CD4-positive, alpha-beta memory T cell (primary cell): ENCODE results near the gene MBOAT2. TPM values are rescaled to one million over a fixed set of nuclear protein-coding genes. Genes with fewer than 3 reads are reported as not detected.
A peak's percentile ranks its signal among the peaks of the same experiment; 100 is the strongest.

ENCODE experiments used
- CTCF ChIA-PET: fragments of 350-600 bp; sonication (Branson Sonifier 250); formaldehyde crosslinking; loops from one replicate; lab custom pipeline; 2021; ENCODE audit warnings: inconsistent platforms; ENCODE audit not compliant: partially characterized antibody; lab: Charles Lee
- POLR2A ChIA-PET: fragments of 350-600 bp; sonication (Branson Sonifier 250); formaldehyde crosslinking; loops from one replicate; lab custom pipeline; 2021; ENCODE audit not compliant: partially characterized antibody; lab: Charles Lee
- DNase-seq, 5 donors: peaks; one replicate each; pipeline versions ENCODE4 v3.0.0 to v3.0.0-alpha.2; 2020 to 2022; ENCODE audit warnings: mixed read lengths in 1 of 5
- H3K27ac ChIP-seq: one replicate; pipeline ENCODE4 v1.7.0; 2013; ENCODE audit warnings: low read depth, low read length
- H3K27me3 ChIP-seq: 2 replicates; pipeline ENCODE4 v1.7.0; 2013; ENCODE audit warnings: mild to moderate bottlenecking, low read length, moderate library complexity; ENCODE audit not compliant: insufficient read depth
- H3K36me3 ChIP-seq: 2 replicates; pipeline ENCODE4 v1.7.0; 2013; ENCODE audit warnings: mild to moderate bottlenecking, low read length, moderate library complexity; ENCODE audit not compliant: insufficient read depth
- H3K4me1 ChIP-seq: 2 replicates; pipeline ENCODE4 v1.7.0; 2013; ENCODE audit warnings: mild to moderate bottlenecking, low read length, moderate library complexity; ENCODE audit not compliant: insufficient read depth
- H3K4me3 ChIP-seq, 2 donors: one replicate each; pipeline ENCODE4 v1.7.0; 2013; ENCODE audit warnings: low read length in 2 of 2, mild to moderate bottlenecking in 1 of 2
- H3K9me3 ChIP-seq, 2 donors: one replicate each; pipeline ENCODE4 v1.7.0; 2013; ENCODE audit warnings: low read length in 2 of 2, control low read depth in 1 of 2; ENCODE audit not compliant: control insufficient read depth in 1 of 2
- H3K27ac Mint-ChIP-seq, 7 donors: one replicate each; pipeline ENCODE4 v1.8.0; 2020 to 2021; ENCODE audit warnings: mixed read lengths in 7 of 7, mild to moderate bottlenecking in 6 of 7, inconsistent platforms in 3 of 7, moderate library complexity in 3 of 7
- H3K27me3 Mint-ChIP-seq, 2 donors: one replicate each; pipeline ENCODE4 v1.8.0; 2020 to 2021; ENCODE audit warnings: mixed read lengths in 2 of 2
- H3K36me3 Mint-ChIP-seq, 2 donors: one replicate each; pipeline ENCODE4 v1.8.0; 2020 to 2021; ENCODE audit warnings: mixed read lengths in 2 of 2, inconsistent platforms in 1 of 2, mild to moderate bottlenecking in 1 of 2
- H3K4me1 Mint-ChIP-seq, 4 donors: one replicate each; pipeline ENCODE4 v1.8.0; 2020 to 2021; ENCODE audit warnings: mixed read lengths in 4 of 4, mild to moderate bottlenecking in 1 of 4
- H3K4me3 Mint-ChIP-seq, 8 donors: one replicate each; pipeline ENCODE4 v1.8.0; 2020 to 2021; ENCODE audit warnings: mixed read lengths in 8 of 8, mild to moderate bottlenecking in 7 of 8, moderate library complexity in 6 of 8, inconsistent platforms in 3 of 8
- H3K9me3 Mint-ChIP-seq, 8 donors: one replicate each; pipeline ENCODE4 v1.8.0; 2020 to 2021; ENCODE audit warnings: mixed read lengths in 8 of 8, mild to moderate bottlenecking in 5 of 8, inconsistent platforms in 3 of 8, moderate library complexity in 1 of 8
- intact Hi-C: fragments of 100-400 bp; cut with micrococcal nuclease; formaldehyde crosslinking; loops from one replicate; pipeline ENCODE4 v1.15.1; 2023
- polyA plus RNA-seq, 2 donors: library from polyadenylated mRNA; unstranded; fragments of 300-500 nt; fragmentation: Illumina TruSeq; gene quantifications; one replicate each; pipeline ENCODE4 v1.2.3, GENCODE V29; 2021
- total RNA-seq, 2 experiments: library from RNA; stranded (reverse); gene quantifications; one replicate each; pipeline ENCODE4 v1.2.3, GENCODE V29; 2021

Gene MBOAT2
- total and polyA plus RNA-seq, 4 experiments from 2014 or later: 0.20 to 2.0 (median 1.7) TPM

- peaks cover 0 to 8% of the 10 kb centered on the region in 2 donors for H3K27me3 Mint-ChIP-seq
- intact Hi-C loops: no loop called here
- Histone ChIP-seq H3K27ac (no peak overlapping the region), H3K4me1 (no peaks in the 10 kb centered on the region), H3K9me3 (no peaks in the 10 kb centered on the region), H3K36me3 (no peaks in the 10 kb centered on the region), H3K27me3 (no peaks in the 10 kb centered on the region), H3K4me3 (no peak overlapping the region)
- H3K27ac Mint-ChIP-seq: no peak overlapping the region
- H3K36me3 Mint-ChIP-seq: no peaks in the 10 kb centered on the region
- no peak for DNase-seq
- H3K4me3 Mint-ChIP-seq: no peak overlapping the region
- ChIA-PET CTCF (no interaction called here), POLR2A (no interaction called here)
- H3K4me1 Mint-ChIP-seq: no peaks in the 10 kb centered on the region
- no peaks in the 10 kb centered on the region for H3K9me3 Mint-ChIP-seq
Measured at GRCh38 chr2:8993902-8994278, 9.6 kb downstream of the MBOAT2 start.

GRCh38 chr2:8993196-8993901 is 10.1 kb downstream of the MBOAT2 start:
- Mint-ChIP-seq H3K27ac (no peak overlapping the region), H3K4me1 (no peaks in the 10 kb centered on the region), H3K4me3 (no peak overlapping the region), H3K27me3 (peaks cover 0 to 8% of the 10 kb centered on the region in 2 donors), H3K36me3 (no peaks in the 10 kb centered on the region), H3K9me3 (no peaks in the 10 kb centered on the region)
- Histone ChIP-seq H3K4me1 (no peaks in the 10 kb centered on the region), H3K27me3 (no peaks in the 10 kb centered on the region), H3K4me3 (no peak overlapping the region), H3K9me3 (no peaks in the 10 kb centered on the region), H3K27ac (no peak overlapping the region), H3K36me3 (no peaks in the 10 kb centered on the region)
- CTCF ChIA-PET: no interaction called here
- POLR2A ChIA-PET: no interaction called here
- intact Hi-C loops: no loop called here
- DNase-seq: no peak

- Histone ChIP-seq H3K36me3 (no peaks in the 10 kb centered on the region), H3K27ac (no peak overlapping the region), H3K4me3 (no peak overlapping the region), H3K4me1 (no peaks in the 10 kb centered on the region), H3K27me3 (no peaks in the 10 kb centered on the region), H3K9me3 (no peaks in the 10 kb centered on the region)
- no peaks in the 10 kb centered on the region for H3K4me1 Mint-ChIP-seq
- peaks cover 0 to 8% of the 10 kb centered on the region in 2 donors for H3K27me3 Mint-ChIP-seq
- CTCF ChIA-PET: no interaction called here
- no peak overlapping the region for H3K4me3 Mint-ChIP-seq
- H3K27ac Mint-ChIP-seq: no peak overlapping the region
- no peaks in the 10 kb centered on the region for H3K36me3 Mint-ChIP-seq
- no peak for DNase-seq
- POLR2A ChIA-PET: no interaction called here
- intact Hi-C loops: no loop called here
- no peaks in the 10 kb centered on the region for H3K9me3 Mint-ChIP-seq
Measured at GRCh38 chr2:8992643-8993042, 10.8 kb downstream of the MBOAT2 start.

- H3K4me1 Mint-ChIP-seq: no peaks in the 10 kb centered on the region
- intact Hi-C loops: no loop called here
- no peak overlapping the region for H3K4me3 ChIP-seq
- ChIA-PET CTCF (no interaction called here), POLR2A (no interaction called here)
- peaks cover 0 to 10% of the 10 kb centered on the region in 2 donors for H3K27me3 Mint-ChIP-seq
- H3K36me3 Mint-ChIP-seq: no peaks in the 10 kb centered on the region
- no peak overlapping the region for H3K27ac ChIP-seq
- no peaks in the 10 kb centered on the region for H3K9me3 ChIP-seq
- no peak overlapping the region for H3K27ac Mint-ChIP-seq
- no peaks in the 10 kb centered on the region for H3K36me3 ChIP-seq
- no peaks in the 10 kb centered on the region for H3K4me1 ChIP-seq
- DNase-seq: no peak
- no peaks in the 10 kb centered on the region for H3K9me3 Mint-ChIP-seq
- no peak overlapping the region for H3K4me3 Mint-ChIP-seq
- H3K27me3 ChIP-seq: no peaks in the 10 kb centered on the region
Measured at GRCh38 chr2:8989536-8990079, 13.9 kb downstream of the MBOAT2 start.

- Histone ChIP-seq H3K4me1 (no peaks in the 10 kb centered on the region), H3K4me3 (no peak overlapping the region), H3K9me3 (no peaks in the 10 kb centered on the region), H3K27me3 (no peaks in the 10 kb centered on the region), H3K36me3 (no peaks in the 10 kb centered on the region), H3K27ac (no peak overlapping the region)
- POLR2A ChIA-PET: no interaction called here
- Mint-ChIP-seq H3K27me3 (peaks cover 3 to 4% of the 10 kb centered on the region in 2 donors), H3K27ac (no peak overlapping the region), H3K4me1 (no peaks in the 10 kb centered on the region), H3K36me3 (no peaks in the 10 kb centered on the region), H3K4me3 (no peak overlapping the region), H3K9me3 (no peaks in the 10 kb centered on the region)
- CTCF ChIA-PET: no interaction called here
- intact Hi-C loops: no loop called here
- no peak for DNase-seq
Measured at GRCh38 chr2:8987410-8987809, 16.1 kb downstream of the MBOAT2 start.

- CTCF ChIA-PET: no interaction called here
- intact Hi-C loops: no loop called here
- no peak for DNase-seq
Measured at GRCh38 chr2:8986327-8986976, 17.0 kb downstream of the MBOAT2 start.

GRCh38 chr2:8985561-8986326 is 17.7 kb downstream of the MBOAT2 start:
- Mint-ChIP-seq H3K4me1 (no peaks in the 10 kb centered on the region), H3K36me3 (no peaks in the 10 kb centered on the region), H3K27ac (peak overlapping the region in 1 of 7 donors; percentile 11), H3K4me3 (no peak overlapping the region), H3K9me3 (no peaks in the 10 kb centered on the region), H3K27me3 (peaks cover 4 to 6% of the 10 kb centered on the region in 2 donors)
- no peaks in the 10 kb centered on the region for H3K9me3 ChIP-seq
- POLR2A ChIA-PET: no interaction called here
- no peak overlapping the region for H3K4me3 ChIP-seq
- no peaks in the 10 kb centered on the region for H3K36me3 ChIP-seq
- intact Hi-C loops: no loop called here
- H3K4me1 ChIP-seq: no peaks in the 10 kb centered on the region
- no peak overlapping the region for H3K27ac ChIP-seq
- CTCF ChIA-PET: no interaction called here
- DNase-seq: no peak
- H3K27me3 ChIP-seq: no peaks in the 10 kb centered on the region

More at GRCh38 chr2:8986327-8986976, 17.0 kb downstream of the MBOAT2 start:
- H3K36me3 Mint-ChIP-seq: no peaks in the 10 kb centered on the region
- H3K27ac Mint-ChIP-seq: no peak overlapping the region
- H3K27ac ChIP-seq: no peak overlapping the region
- peaks cover 4 to 5% of the 10 kb centered on the region in 2 donors for H3K27me3 Mint-ChIP-seq
- no peak overlapping the region for H3K4me3 Mint-ChIP-seq
- no peaks in the 10 kb centered on the region for H3K9me3 Mint-ChIP-seq
- no peaks in the 10 kb centered on the region for H3K9me3 ChIP-seq
- no peaks in the 10 kb centered on the region for H3K4me1 Mint-ChIP-seq
- no peaks in the 10 kb centered on the region for H3K4me1 ChIP-seq
- H3K27me3 ChIP-seq: no peaks in the 10 kb centered on the region
- no peak overlapping the region for H3K4me3 ChIP-seq
- no peaks in the 10 kb centered on the region for H3K36me3 ChIP-seq
- POLR2A ChIA-PET: no interaction called here
